ENCODE data around the gene JPH2. TPM values are rescaled to one million over a fixed set of nuclear protein-coding genes. Genes with fewer than 3 reads are reported as not detected.

Gene JPH2
- total RNA-seq, 1 donor from 2014 or later: not detected

DNA sequence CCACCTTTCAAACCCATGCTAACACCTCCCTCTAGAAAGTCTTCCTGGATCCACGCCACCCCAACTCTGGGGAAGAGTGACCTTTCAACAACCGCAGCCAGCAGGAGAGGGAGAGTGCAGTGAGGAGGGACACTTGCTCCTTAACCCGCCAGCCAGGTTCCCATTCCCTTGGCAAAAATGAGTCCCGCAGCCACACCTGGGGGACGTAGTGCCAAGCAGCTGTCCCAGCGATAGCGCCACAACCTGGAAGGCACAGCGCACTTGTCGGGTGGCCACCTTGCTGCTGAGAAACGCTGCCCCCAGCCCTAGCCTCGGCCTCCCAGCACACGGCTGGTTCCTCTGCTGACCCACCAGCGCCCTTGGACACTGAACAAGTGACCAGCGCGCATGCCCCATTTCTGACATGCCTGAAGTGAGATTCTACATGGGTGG is 119.3 kb downstream of the JPH2 start:
- intact Hi-C loops (cut with micrococcal nuclease): loop anchor here (2.0 kb wide), 3 partner anchors 113 to 151 kb away; no protein-coding TSS in a partner anchor

DNA sequence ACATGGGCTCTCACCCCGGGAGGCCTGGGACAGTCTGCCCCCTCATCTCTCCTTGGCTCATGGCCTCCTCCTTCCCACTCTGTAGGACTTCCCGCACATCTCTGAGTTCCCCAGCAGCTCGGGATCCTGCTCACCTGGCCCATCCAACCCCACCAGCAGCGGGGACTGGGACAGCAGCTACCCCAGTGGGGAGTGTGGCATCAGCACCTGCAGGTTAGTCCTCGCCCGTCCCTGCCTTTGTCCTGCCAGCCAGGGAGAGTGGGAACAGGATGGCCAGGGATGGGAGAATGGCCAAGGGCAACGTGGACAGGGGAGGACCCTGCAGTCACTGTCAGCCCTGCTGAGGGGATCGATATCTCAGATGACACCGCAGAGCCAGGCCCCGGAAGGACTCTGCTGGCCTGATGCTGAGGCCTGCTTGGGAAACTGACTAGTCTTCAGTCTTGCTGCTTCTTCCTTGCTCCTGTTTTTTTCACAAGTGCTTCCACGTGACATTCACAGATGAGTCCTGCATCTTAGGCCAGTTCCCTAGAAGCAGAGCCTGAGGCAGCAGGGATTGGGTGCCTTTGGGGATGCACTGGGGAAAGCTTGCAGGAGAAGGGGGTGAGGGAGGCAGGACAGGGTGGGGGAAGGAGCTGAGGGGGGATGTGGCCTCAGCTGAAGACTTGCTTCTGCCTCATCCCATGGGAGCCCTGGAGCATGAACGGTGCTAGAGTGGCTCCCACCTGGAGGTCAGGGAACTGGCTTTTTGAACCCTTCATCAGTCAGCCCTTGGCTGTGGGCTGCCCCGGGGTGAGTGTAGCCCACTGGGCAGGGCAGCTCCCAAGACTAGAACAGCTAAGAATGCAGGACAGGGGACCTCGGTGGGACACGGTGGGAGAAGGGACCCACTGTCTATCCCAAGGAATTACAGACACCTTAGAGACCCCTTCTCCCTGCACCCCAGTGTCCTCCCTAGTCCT is 120.1 kb downstream of the JPH2 start:
- intact Hi-C loops (cut with micrococcal nuclease): no loop called here

DNA sequence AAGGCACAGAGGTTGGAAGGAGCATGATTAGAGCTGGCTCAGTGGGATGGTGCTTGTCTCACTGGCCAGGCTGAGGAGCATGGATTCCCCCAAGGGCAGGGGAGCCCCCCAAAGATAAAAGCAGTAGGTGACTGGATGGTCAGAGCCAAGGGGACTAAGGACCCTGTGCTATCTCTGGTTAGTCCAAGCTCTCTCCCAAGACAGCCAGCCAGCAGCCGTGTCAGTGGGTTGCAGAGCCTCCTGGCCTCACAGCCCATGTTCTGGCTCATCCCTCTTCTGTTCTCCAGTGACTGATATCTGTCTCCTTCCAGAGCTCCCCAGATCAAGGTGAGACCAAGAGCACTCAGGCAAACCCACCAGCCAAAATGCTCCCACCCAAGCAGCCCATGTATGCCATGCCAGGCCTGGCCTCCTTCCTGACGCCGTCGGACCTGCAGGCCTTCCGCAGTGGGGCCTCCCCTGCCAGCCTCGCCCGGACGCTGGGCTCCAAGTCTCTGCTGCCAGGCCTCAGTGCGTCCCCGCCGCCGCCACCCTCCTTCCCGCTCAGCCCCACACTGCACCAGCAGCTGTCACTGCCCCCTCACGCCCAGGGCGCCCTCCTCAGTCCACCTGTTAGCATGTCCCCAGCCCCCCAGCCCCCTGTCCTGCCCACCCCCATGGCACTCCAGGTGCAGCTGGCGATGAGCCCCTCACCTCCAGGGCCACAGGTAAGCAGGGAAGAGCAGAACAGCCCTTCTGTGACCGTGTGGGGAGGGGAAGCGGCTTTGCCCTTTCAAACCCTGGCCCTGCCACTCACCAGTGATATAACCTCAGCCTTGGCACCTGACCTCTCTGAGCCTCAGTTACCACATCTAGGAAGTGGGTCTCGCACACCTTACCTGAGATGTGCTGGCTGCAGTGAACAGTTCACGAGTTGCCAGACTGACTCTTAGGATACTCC is 121.3 kb downstream of the JPH2 start:
- intact Hi-C loops (cut with micrococcal nuclease): no loop called here

DNA sequence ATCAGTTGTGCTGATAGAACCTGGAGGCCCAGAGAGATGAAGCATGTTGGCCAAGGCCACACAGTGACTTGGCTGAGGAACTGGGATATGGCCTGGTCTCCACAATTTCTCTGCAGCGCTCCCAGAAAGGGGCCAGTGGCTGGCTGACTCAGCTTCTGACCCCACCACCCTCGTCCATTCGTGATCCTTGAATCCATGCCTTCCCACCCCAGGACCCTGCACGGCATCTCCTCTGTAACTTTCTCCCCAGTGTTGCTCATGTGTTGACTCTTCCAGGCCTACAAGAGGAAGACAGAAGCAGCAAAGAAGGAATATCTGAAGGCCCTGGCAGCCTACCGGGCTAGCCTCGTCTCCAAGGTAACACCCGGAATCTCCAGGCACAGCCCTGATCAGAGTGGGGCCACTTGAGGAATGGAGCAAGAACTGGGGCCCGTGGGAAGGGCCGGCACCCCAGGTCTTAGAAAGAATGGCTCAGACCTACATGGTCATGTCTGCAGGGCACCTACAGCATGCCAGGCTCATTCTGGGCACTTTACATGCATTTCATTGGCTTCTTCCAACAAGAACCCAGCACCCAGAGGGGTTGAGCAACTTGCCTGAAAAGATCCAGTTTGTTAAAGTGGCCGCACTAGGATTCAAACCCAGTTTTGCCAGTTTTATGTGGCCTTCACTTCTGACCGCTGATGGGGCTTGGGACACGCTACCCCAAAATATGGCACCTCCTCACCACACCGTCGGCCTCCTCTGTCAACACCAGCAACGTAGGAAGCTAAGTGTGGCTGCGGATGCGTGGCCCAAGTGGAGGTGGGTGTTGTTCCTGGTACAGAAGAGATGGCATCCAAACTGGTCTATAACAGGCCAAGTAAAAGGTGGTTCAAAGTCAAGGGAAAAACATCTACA is 122.2 kb downstream of the JPH2 start:
- intact Hi-C loops (cut with micrococcal nuclease): no loop called here

Other genes starting within 250 kb of the JPH2 start
- 25.3 and 26.0 TPM in 2 replicates for gene OSER1, start 23.6 kb upstream of the JPH2 start, total RNA-seq
- not detected in 2 replicates for gene GDAP1L1, start 60.1 kb upstream of the JPH2 start, total RNA-seq
- 3.1 and 3.3 TPM in 2 replicates for gene FITM2, start 124.0 kb upstream of the JPH2 start, total RNA-seq
- not detected in 2 replicates for gene R3HDML, start 149.9 kb upstream of the JPH2 start, total RNA-seq
- gene HNF4A, start 168.5 kb upstream of the JPH2 start, total RNA-seq: not detected in 2 replicates